ENCODE data around the gene ZFP36L1.

The ZFP36L1 gene

GRCh38 chr14:68836082-68836481, 43.2 kb upstream of the ZFP36L1 start:
- no peak for DNase-seq (ENCODE audit: low spot score)
- H3K27me3 ChIP-seq (ENCODE audit: insufficient read depth, poor library complexity, severe bottlenecking), result no peaks in the 10 kb centered on the region
- H3K4me3 ChIP-seq (ENCODE audit: severe bottlenecking), result no peak overlapping the region
- no peak for TF ChIP-seq CTCF (IDR thresholded peaks at IDR 0.05; ENCODE audit: poor library complexity, severe bottlenecking)
- no peak for ATAC-seq (ENCODE audit: low read depth)
- peaks cover 15% of the 10 kb centered on the region for H3K9me3 ChIP-seq (ENCODE audit: severe bottlenecking)
- H3K27ac ChIP-seq (ENCODE audit: poor library complexity, severe bottlenecking), result no peak overlapping the region
- H3K4me1 ChIP-seq (ENCODE audit: insufficient read depth, poor library complexity, severe bottlenecking), result no peaks in the 10 kb centered on the region
- peaks cover 5% of the 10 kb centered on the region; the same call in 1 of the 2 replicates for H3K36me3 ChIP-seq (ENCODE audit: low read depth)

GRCh38 chr14:68834816-68835215, 41.9 kb upstream of the ZFP36L1 start:
- ATAC-seq (ENCODE audit: low read depth) (no peak), DNase-seq (ENCODE audit: low spot score) (no peak)
- Histone ChIP-seq H3K4me3 (ENCODE audit: severe bottlenecking) (no peak overlapping the region), H3K27me3 (ENCODE audit: insufficient read depth, poor library complexity, severe bottlenecking) (no peaks in the 10 kb centered on the region), H3K4me1 (ENCODE audit: insufficient read depth, poor library complexity, severe bottlenecking) (no peaks in the 10 kb centered on the region), H3K36me3 (ENCODE audit: low read depth) (peaks cover 5% of the 10 kb centered on the region; the same call in 1 of the 2 replicates), H3K9me3 (ENCODE audit: severe bottlenecking) (peaks cover 15% of the 10 kb centered on the region), H3K27ac (ENCODE audit: poor library complexity, severe bottlenecking) (no peak overlapping the region)
- no peak for TF ChIP-seq CTCF (IDR thresholded peaks at IDR 0.05; ENCODE audit: poor library complexity, severe bottlenecking)

- peaks cover 4% of the 10 kb centered on the region for H3K9me3 ChIP-seq (ENCODE audit: severe bottlenecking)
- H3K4me1 ChIP-seq (ENCODE audit: insufficient read depth, poor library complexity, severe bottlenecking), result no peaks in the 10 kb centered on the region
- no peaks in the 10 kb centered on the region for H3K27me3 ChIP-seq (ENCODE audit: insufficient read depth, poor library complexity, severe bottlenecking)
- H3K27ac ChIP-seq (ENCODE audit: poor library complexity, severe bottlenecking), result no peak overlapping the region
- H3K36me3 ChIP-seq (ENCODE audit: low read depth), result no peaks in the 10 kb centered on the region
- no peak for DNase-seq (ENCODE audit: low spot score)
- ATAC-seq (ENCODE audit: low read depth), result no peak
- TF ChIP-seq CTCF (IDR thresholded peaks at IDR 0.05; ENCODE audit: poor library complexity, severe bottlenecking), result no peak
- no peak overlapping the region for H3K4me3 ChIP-seq (ENCODE audit: severe bottlenecking)
These were observed 35.8 kb upstream of the ZFP36L1 start for GRCh38 chr14:68828698-68829097.

GRCh38 chr14:68825729-68826128, 32.9 kb upstream of the ZFP36L1 start:
- no peak overlapping the region for H3K27ac ChIP-seq (ENCODE audit: poor library complexity, severe bottlenecking)
- TF ChIP-seq CTCF (IDR thresholded peaks at IDR 0.05; ENCODE audit: poor library complexity, severe bottlenecking), result no peak
- no peaks in the 10 kb centered on the region for H3K9me3 ChIP-seq (ENCODE audit: severe bottlenecking)
- H3K4me1 ChIP-seq (ENCODE audit: insufficient read depth, poor library complexity, severe bottlenecking), result no peaks in the 10 kb centered on the region
- H3K27me3 ChIP-seq (ENCODE audit: insufficient read depth, poor library complexity, severe bottlenecking), result no peaks in the 10 kb centered on the region
- DNase-seq (ENCODE audit: low spot score) (no peak), ATAC-seq (ENCODE audit: low read depth) (no peak)
- no peaks in the 10 kb centered on the region for H3K36me3 ChIP-seq (ENCODE audit: low read depth)
- H3K4me3 ChIP-seq (ENCODE audit: severe bottlenecking), result no peak overlapping the region

- Histone ChIP-seq H3K9me3 (ENCODE audit: severe bottlenecking) (no peaks in the 10 kb centered on the region), H3K36me3 (ENCODE audit: low read depth) (no peaks in the 10 kb centered on the region), H3K4me1 (ENCODE audit: insufficient read depth, poor library complexity, severe bottlenecking) (no peaks in the 10 kb centered on the region), H3K27ac (ENCODE audit: poor library complexity, severe bottlenecking) (no peak overlapping the region), H3K4me3 (ENCODE audit: severe bottlenecking) (no peak overlapping the region), H3K27me3 (ENCODE audit: insufficient read depth, poor library complexity, severe bottlenecking) (no peaks in the 10 kb centered on the region)
- ATAC-seq (ENCODE audit: low read depth), result peak; percentile 88
- TF ChIP-seq CTCF (IDR thresholded peaks at IDR 0.05; ENCODE audit: poor library complexity, severe bottlenecking), result peak; percentile 97
- DNase-seq (ENCODE audit: low spot score), result peak; percentile 85
These were observed 31.9 kb upstream of the ZFP36L1 start for GRCh38 chr14:68824517-68825347.

Measured in RWPE2 (cell line).